ENCODE data around the gene ATOH8.
A peak's percentile ranks its signal among the peaks of the same experiment; 100 is the strongest.

The ATOH8 gene

DNA sequence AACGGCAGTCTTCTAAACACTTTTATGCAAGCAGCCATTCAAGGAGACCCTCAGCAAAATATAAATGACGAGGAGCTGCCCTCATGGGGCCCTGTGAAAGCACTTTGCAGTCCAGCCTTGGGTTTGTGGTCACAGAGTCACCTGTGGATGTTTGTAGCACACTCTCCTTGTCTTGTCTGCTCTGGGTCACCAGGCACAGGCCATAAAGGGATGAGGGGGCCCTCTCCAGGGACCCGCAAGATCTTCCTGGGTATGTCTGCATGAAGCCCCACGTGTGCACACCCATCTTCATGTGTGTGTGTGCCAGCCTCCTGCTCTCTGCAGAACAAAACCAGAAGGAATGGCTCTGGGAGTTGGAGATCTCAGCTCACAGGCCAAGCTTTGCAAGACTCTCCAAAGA is 36.2 kb downstream of the ATOH8 start:
- Histone ChIP-seq H3K36me3 (ENCODE audit: control insufficient read depth, insufficient read depth, low read length) (no peaks in the 10 kb centered on the region), H3K9me3 (ENCODE audit: control insufficient read depth, low read length) (no peaks in the 10 kb centered on the region), H3K4me3 (ENCODE audit: extremely low read depth, insufficient read depth, low read length, poor library complexity, severe bottlenecking) (no peak overlapping the region), H3K27ac (ENCODE audit: low read depth, low read length, severe bottlenecking) (no peak overlapping the region), H3K4me1 (ENCODE audit: control insufficient read depth, insufficient read depth, low read length, poor library complexity, severe bottlenecking) (peaks cover 20% of the 10 kb centered on the region)
- whole genome bisulfite sequencing, 2 experiments (ENCODE audit: insufficient coverage in 2 of 2) = 88 to 98% methylated on average over 4 of the region's 4 CpGs

DNA sequence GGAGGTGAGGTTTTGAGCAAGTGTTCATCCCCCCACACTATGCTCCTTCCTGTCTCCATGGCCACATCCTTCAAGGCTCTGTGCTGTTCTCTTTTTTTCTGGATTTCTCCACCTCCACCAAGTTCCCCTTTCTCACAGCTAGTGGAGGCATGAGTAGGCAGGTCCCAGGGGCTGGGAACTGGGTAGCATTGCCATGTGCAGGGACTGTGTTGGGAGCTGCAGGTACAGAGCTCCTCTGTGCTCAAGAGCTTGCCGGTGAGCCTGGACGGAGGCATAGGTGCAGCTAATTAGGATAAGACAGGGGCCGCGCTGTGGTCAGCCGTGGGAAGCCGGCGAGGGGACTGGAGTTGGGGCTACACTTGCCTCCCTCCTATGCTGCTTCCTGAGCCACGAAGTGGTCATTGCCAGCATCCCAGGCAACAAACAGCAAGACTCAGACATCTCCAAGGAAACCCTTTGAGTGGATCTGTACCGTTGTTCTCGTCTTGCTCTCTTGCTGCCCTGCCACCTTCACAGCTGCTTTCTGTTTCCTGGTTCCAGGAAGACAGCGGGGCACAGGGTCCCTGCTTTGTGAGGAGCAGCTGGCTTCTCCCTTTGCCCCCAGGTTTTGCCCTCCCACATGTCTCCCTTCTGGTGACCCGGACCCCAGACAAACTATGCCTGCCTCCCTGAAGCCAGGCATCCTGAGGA is 36.9 kb downstream of the ATOH8 start:
- no peak overlapping the region for H3K27ac ChIP-seq (ENCODE audit: low read depth, low read length, severe bottlenecking)
- no peaks in the 10 kb centered on the region for H3K36me3 ChIP-seq (ENCODE audit: control insufficient read depth, insufficient read depth, low read length)
- peaks cover 23% of the 10 kb centered on the region for H3K4me1 ChIP-seq (ENCODE audit: control insufficient read depth, insufficient read depth, low read length, poor library complexity, severe bottlenecking)
- no peak overlapping the region for H3K4me3 ChIP-seq (ENCODE audit: extremely low read depth, insufficient read depth, low read length, poor library complexity, severe bottlenecking)
- 81 to 89% methylated on average over 12 of the region's 12 CpGs for WGBS, 2 experiments (ENCODE audit: insufficient coverage in 2 of 2)
- H3K9me3 ChIP-seq (ENCODE audit: control insufficient read depth, low read length) = no peaks in the 10 kb centered on the region

DNA sequence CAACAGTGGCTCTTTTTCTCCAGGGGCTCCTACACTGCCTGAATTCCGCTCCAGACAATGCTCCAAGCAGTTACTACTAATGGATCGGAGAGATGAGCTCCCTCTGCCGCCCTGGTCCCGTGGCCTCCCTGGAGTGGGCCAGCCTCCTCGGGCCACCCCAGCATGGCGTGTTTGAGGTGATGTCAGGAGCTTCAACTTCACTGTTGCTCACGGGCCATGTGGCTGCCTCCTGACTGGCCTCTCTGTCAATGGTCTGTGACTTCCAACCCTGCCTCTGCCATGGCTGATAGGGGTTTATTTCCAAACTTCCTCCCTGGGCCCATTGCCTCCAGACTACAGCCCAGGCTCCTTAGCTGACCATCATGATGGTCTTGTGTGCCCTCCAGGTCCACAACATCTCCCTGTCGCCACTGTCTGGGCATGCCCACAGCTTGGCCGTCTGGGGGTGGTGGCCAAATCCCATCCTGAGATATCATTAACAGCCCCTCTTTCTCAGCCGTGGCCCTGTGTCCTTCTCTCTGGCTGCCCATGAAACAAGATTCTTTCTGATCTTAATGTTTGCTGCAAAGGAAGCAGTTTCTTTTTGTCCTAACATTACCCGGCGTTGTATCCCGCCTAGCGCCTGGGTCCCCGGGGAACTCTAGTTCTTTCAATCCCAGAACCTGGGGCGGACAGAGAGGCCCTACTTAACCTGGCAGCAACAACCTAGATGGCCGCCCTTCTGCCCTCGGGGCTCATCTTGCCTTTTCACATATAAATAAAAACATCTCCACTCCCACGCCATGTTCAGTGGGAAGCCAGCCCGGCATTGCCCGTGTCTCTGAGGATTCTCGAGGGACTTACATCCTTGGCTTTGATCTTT is 38.1 kb downstream of the ATOH8 start:
- WGBS, 2 experiments (ENCODE audit: insufficient coverage in 2 of 2) = 94 to 95% methylated on average over 20 to 22 of the region's 22 CpGs
- Histone ChIP-seq H3K27ac (ENCODE audit: low read depth, low read length, severe bottlenecking) (no peak overlapping the region), H3K4me1 (ENCODE audit: control insufficient read depth, insufficient read depth, low read length, poor library complexity, severe bottlenecking) (peaks cover 35% of the 10 kb centered on the region)

DNA sequence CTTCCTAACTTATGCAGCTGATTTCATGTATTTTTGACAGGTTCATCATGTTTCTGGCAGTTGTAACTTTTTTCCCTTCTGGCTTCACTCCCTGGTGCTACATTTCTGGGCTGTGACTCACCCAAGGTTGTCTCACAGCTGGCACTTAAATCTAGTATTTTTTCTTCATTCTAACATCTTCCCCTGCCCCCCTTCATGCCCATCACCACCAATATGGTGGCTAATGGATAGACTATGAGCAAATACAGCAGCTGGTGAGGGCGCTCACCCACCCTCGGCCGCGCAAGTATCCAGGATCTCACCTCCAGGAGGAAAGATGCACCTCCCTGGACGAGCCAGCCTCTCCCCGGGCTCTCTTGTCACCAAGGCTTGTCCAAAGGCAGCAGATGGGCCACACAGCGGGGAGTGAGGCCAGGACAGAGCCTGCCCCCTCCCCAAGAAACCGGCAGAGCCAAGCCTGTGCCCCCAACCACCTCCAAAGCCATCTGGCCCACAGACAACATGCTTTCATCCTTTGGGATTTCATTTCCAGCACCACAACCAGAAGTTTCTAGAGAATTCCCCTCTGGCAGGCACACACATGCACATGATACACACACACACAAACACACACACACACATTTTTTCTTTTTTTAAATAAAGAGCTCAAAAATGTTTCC is 39.1 kb downstream of the ATOH8 start:
- H3K4me1 ChIP-seq (ENCODE audit: control insufficient read depth, insufficient read depth, low read length, poor library complexity, severe bottlenecking) = peaks cover 35% of the 10 kb centered on the region
- no peak overlapping the region for H3K27ac ChIP-seq (ENCODE audit: low read depth, low read length, severe bottlenecking)
- H3K4me3 ChIP-seq (ENCODE audit: extremely low read depth, insufficient read depth, low read length, poor library complexity, severe bottlenecking) = no peak overlapping the region
- no peaks in the 10 kb centered on the region for H3K36me3 ChIP-seq (ENCODE audit: control insufficient read depth, insufficient read depth, low read length)
- H3K9me3 ChIP-seq (ENCODE audit: control insufficient read depth, low read length) = no peaks in the 10 kb centered on the region
- WGBS, 2 experiments (ENCODE audit: insufficient coverage in 2 of 2) = 87 to 90% methylated on average over 7 to 8 of the region's 8 CpGs

More for the DNA sequence above, 38.1 kb downstream of the ATOH8 start:
- Histone ChIP-seq H3K36me3 (ENCODE audit: control insufficient read depth, insufficient read depth, low read length) (no peaks in the 10 kb centered on the region), H3K4me3 (ENCODE audit: extremely low read depth, insufficient read depth, low read length, poor library complexity, severe bottlenecking) (no peak overlapping the region), H3K9me3 (ENCODE audit: control insufficient read depth, low read length) (no peaks in the 10 kb centered on the region)

DNA sequence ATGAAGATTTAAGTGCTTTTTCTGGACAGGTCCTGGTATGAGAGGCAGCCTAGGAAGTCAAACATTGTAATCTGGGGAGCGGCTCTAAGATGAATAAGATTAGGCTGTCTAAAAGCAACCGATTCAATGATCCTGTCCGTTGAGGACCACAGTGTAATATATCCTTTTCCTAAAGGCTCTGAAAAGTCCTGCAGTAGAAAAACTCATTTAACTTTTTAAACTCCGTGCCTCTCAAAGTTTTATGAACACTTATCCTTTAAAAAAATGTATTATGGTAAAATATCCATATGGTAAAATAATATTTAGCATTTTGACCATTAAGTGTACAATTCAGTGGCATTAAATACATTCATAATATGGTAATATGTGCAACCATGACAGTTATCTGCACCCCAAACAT is 39.8 kb downstream of the ATOH8 start:
- H3K4me1 ChIP-seq (ENCODE audit: control insufficient read depth, insufficient read depth, low read length, poor library complexity, severe bottlenecking) = peaks cover 35% of the 10 kb centered on the region
- 87 to 100% methylated on average over 2 to 3 of the region's 4 CpGs for WGBS, 2 experiments (ENCODE audit: insufficient coverage in 2 of 2)

DNA sequence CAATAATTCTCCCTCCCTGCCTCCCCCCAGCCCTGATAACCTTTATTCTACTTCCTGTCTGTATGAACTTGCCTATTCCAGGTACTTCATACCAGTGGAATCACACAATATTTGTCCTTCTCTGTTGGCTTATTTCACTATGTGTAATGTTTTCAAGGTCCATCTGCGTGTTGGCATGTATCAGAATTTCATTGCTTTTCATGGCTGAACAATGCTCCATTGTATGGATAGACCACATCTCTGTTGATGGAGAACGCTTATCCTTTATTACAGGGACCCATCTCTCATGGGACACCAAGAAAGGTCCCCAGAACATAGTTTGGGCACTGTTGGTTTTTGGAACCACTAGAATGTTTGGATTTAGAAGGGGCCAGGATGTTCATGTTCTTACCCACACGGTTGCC is 40.2 kb downstream of the ATOH8 start:
- no peaks in the 10 kb centered on the region for H3K9me3 ChIP-seq (ENCODE audit: control insufficient read depth, low read length)
- H3K4me1 ChIP-seq (ENCODE audit: control insufficient read depth, insufficient read depth, low read length, poor library complexity, severe bottlenecking) = peaks cover 35% of the 10 kb centered on the region
- no peaks in the 10 kb centered on the region for H3K36me3 ChIP-seq (ENCODE audit: control insufficient read depth, insufficient read depth, low read length)
- H3K4me3 ChIP-seq (ENCODE audit: extremely low read depth, insufficient read depth, low read length, poor library complexity, severe bottlenecking) = no peak overlapping the region
- 98 to 100% methylated on average over 3 of the region's 3 CpGs for WGBS, 2 experiments (ENCODE audit: insufficient coverage in 2 of 2)
- H3K27ac ChIP-seq (ENCODE audit: low read depth, low read length, severe bottlenecking) = no peak overlapping the region

More for the DNA sequence above, 39.8 kb downstream of the ATOH8 start:
- Histone ChIP-seq H3K27ac (ENCODE audit: low read depth, low read length, severe bottlenecking) (no peak overlapping the region), H3K9me3 (ENCODE audit: control insufficient read depth, low read length) (no peaks in the 10 kb centered on the region), H3K36me3 (ENCODE audit: control insufficient read depth, insufficient read depth, low read length) (no peaks in the 10 kb centered on the region), H3K4me3 (ENCODE audit: extremely low read depth, insufficient read depth, low read length, poor library complexity, severe bottlenecking) (no peak overlapping the region)

DNA sequence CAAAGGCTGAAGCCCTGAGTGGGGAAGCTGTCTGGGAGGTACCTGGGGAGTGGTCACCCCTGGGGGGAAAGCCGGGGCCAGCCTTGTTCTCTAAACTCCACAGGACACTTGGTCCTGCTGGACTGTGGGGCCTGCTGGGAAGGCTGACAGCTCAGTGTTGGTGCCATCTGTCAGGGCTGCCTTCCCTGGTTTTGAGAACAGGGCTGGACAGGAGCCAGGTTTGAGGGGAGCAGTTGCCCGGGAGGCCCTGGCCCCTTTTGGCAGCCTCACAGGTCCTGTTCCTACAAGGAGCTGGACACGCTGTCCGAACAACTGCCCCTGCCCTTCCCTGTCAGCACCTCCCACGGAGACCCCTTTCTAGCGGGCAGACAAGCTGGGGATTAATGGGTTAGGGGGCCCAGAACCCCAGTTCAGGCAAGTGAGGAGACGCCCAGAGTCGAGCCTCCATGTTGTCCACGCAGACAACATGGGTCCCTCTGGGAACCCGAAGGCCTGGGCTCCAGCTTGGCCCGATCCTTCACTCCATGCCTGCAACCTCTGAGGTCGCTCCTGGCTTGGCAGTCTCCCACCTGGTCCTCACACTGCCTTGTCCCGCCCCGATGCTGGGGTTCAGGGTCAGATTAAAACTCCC is 40.8 kb downstream of the ATOH8 start:
- H3K27ac ChIP-seq (ENCODE audit: low read depth, low read length, severe bottlenecking) = no peak overlapping the region
- no peaks in the 10 kb centered on the region for H3K36me3 ChIP-seq (ENCODE audit: control insufficient read depth, insufficient read depth, low read length)
- 84 to 90% methylated on average over 12 to 14 of the region's 14 CpGs for WGBS, 2 experiments (ENCODE audit: insufficient coverage in 2 of 2)
- no peak overlapping the region for H3K4me3 ChIP-seq (ENCODE audit: extremely low read depth, insufficient read depth, low read length, poor library complexity, severe bottlenecking)
- peaks cover 35% of the 10 kb centered on the region for H3K4me1 ChIP-seq (ENCODE audit: control insufficient read depth, insufficient read depth, low read length, poor library complexity, severe bottlenecking)
- H3K9me3 ChIP-seq (ENCODE audit: control insufficient read depth, low read length) = no peaks in the 10 kb centered on the region

DNA sequence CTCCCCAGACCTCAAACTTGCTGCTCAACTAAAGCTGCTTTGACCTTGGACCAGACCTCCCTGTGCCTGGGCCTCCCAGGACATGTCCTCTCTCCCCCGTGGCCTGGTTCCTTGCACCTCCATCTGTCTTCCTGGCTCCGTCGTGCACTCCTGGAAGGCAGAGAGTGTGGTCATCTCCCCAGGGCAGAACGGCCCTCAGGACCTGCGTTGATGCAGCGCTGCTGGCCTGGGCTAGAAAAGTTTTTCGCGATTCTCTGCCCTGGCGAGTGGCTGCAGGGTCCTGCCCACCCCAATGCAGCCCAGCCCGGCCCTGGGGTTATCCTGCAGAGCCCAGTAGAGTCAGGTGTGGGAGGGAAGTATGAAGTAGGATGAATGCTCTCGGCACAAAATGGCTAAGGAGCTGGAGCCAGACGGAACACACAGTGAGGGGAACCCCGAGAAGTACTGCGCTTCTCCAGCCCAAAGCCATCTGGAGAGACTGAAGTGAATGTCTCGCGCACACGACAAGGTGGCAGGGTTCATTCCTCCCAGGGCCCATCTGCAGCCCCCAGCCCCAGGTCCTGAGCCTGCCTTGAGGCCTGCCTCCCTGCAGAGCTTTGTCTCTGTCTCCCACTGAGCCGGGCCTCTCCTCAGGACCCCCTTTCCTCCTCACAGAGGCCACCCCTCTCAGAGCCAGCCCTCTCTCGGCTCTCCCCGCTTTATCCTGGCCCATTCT is 41.7 kb downstream of the ATOH8 start:
- no peaks in the 10 kb centered on the region for H3K36me3 ChIP-seq (ENCODE audit: control insufficient read depth, insufficient read depth, low read length)
- no peak overlapping the region for H3K4me3 ChIP-seq (ENCODE audit: extremely low read depth, insufficient read depth, low read length, poor library complexity, severe bottlenecking)
- no peaks in the 10 kb centered on the region for H3K9me3 ChIP-seq (ENCODE audit: control insufficient read depth, low read length)
- H3K27ac ChIP-seq (ENCODE audit: low read depth, low read length, severe bottlenecking) = no peak overlapping the region
- WGBS, 2 experiments (ENCODE audit: insufficient coverage in 2 of 2) = 85 to 91% methylated on average over 19 to 20 of the region's 20 CpGs
- H3K4me1 ChIP-seq (ENCODE audit: control insufficient read depth, insufficient read depth, low read length, poor library complexity, severe bottlenecking) = peaks cover 30% of the 10 kb centered on the region

DNA sequence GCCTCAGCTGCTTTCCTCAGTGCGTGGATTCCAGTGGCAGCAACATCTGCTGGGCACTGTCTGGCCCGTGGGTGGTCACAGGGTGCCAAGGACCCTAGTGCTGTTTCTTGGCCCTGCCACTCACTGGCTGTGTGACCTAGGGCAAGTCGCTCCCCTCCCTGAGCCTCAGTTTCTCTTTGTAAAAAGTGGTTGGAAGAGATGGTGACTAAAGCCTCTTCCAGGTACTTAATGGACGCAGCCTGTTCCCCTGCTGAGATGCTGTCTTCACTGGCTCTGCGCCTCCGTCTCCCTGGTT is 42.2 kb downstream of the ATOH8 start:
- no peaks in the 10 kb centered on the region for H3K36me3 ChIP-seq (ENCODE audit: control insufficient read depth, insufficient read depth, low read length)
- peaks cover 26% of the 10 kb centered on the region for H3K4me1 ChIP-seq (ENCODE audit: control insufficient read depth, insufficient read depth, low read length, poor library complexity, severe bottlenecking)
- WGBS, 2 experiments (ENCODE audit: insufficient coverage in 2 of 2) = 85 to 90% methylated on average over 5 of the region's 6 CpGs
- H3K4me3 ChIP-seq (ENCODE audit: extremely low read depth, insufficient read depth, low read length, poor library complexity, severe bottlenecking) = no peak overlapping the region
- peak overlapping the region; percentile 16 for H3K27ac ChIP-seq (ENCODE audit: low read depth, low read length, severe bottlenecking)
- H3K9me3 ChIP-seq (ENCODE audit: control insufficient read depth, low read length) = no peaks in the 10 kb centered on the region

All from mesodermal cell (in vitro differentiated cells).